GM23338 (cell line): ENCODE measurements around the gene EFR3B.

Source experiments
- POLR2AphosphoS5 ChIP-seq: IDR thresholded peaks from 2 replicates; pipeline ENCODE4 v1.6.1; 2016; ENCODE audit warnings: antibody characterized with exemption, low read depth
- STAT1 ChIP-seq: IDR thresholded peaks from one replicate; pipeline ENCODE4 v1.6.1; 2016; ENCODE audit warnings: antibody characterized with exemption; ENCODE audit not compliant: unreplicated experiment
- TF ChIP-seq, protein P1 (sequence below): IDR thresholded peaks from one replicate; pipeline ENCODE4 v1.6.1; 2018; ENCODE audit warnings: antibody characterized with exemption; ENCODE audit not compliant: unreplicated experiment

DNA sequence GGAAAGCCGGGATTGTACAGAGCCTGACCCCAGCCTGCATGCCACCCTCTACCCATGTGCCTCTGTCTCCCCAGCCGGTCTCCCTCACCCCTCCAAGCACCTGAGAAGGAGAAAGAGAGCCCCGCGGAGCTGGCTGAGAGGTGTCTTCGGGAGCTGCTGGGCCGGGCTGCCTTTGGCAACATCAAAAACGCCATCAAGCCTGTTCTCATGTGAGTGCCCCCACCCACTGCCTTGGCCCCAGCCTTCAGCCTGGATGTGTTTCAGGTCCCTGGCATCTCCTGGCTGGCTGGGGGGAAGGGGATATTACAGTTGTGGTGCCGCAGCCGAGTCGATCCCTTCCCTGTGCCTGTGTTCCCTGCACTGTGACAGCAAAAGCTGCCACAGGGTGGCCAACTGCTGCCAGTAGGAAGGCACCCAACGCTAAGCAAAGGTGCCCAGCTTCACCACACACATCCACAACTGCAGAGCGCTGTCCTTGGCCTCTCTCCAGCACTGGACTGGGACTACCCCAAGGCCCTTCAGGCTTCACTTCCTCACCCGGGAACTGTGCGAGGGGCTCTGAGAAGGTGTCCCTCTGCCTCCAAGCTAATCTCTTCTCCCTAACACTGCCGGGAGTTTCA is 88.1 kb downstream of the EFR3B start:
- TF ChIP-seq POLR2AphosphoS5 (no peak), STAT1 (no peak)
- TF ChIP-seq, protein P1, sequence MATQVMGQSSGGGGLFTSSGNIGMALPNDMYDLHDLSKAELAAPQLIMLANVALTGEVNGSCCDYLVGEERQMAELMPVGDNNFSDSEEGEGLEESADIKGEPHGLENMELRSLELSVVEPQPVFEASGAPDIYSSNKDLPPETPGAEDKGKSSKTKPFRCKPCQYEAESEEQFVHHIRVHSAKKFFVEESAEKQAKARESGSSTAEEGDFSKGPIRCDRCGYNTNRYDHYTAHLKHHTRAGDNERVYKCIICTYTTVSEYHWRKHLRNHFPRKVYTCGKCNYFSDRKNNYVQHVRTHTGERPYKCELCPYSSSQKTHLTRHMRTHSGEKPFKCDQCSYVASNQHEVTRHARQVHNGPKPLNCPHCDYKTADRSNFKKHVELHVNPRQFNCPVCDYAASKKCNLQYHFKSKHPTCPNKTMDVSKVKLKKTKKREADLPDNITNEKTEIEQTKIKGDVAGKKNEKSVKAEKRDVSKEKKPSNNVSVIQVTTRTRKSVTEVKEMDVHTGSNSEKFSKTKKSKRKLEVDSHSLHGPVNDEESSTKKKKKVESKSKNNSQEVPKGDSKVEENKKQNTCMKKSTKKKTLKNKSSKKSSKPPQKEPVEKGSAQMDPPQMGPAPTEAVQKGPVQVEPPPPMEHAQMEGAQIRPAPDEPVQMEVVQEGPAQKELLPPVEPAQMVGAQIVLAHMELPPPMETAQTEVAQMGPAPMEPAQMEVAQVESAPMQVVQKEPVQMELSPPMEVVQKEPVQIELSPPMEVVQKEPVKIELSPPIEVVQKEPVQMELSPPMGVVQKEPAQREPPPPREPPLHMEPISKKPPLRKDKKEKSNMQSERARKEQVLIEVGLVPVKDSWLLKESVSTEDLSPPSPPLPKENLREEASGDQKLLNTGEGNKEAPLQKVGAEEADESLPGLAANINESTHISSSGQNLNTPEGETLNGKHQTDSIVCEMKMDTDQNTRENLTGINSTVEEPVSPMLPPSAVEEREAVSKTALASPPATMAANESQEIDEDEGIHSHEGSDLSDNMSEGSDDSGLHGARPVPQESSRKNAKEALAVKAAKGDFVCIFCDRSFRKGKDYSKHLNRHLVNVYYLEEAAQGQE, result no peak
